ENCODE measurements around the gene UCP2. TPM values are rescaled to one million over a fixed set of nuclear protein-coding genes. Genes with fewer than 3 reads are reported as not detected.

UCP2 gene
- total and polyA plus RNA-seq, 8 donors: 15.2 to 111 (median 45.6) TPM

DNA sequence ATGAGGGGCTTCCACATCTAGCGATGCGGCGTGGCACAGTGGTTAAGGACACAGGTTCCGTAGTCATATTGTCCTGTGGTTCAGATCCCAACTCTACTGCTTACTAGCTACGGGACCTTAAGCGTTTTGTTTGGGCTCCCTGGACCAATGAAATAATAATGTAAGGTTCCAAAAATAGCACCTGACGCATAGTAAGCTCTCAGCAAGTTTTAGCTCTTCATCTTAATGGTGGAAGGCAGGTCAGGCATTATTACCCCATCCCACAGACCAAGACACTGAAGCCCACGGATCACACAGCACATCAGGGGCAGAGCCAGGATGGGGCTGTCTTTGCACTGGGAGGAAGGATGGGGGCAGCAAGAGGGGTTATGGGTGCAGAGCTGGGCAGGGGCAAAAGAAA, 18.8 kb downstream of the UCP2 start:
- TF ChIP-seq POLR2AphosphoS5 (IDR thresholded peaks at IDR 0.05): no peak
- no peak for TF ChIP-seq EP300 (IDR thresholded peaks at IDR 0.05)
- Histone ChIP-seq H3K36me3 (no peaks in the 10 kb centered on the region), H3K4me1 (peaks cover 0 to 13% (median 11%) of the 10 kb centered on the region in 4 donors), H3K9me3 (no peaks in the 10 kb centered on the region), H3K27me3 (peaks cover 0 to under 1% (median 0%) of the 10 kb centered on the region in 3 donors), H3K4me3 (no peak overlapping the region), H3K27ac (no peak overlapping the region)
- 69 to 85% (median 75%) methylated on average over 8 of the region's 8 CpGs for WGBS, 5 donors
- no peak for DNase-seq
- intact Hi-C loops (cut with DNase I; ENCODE audit: low total_unique reads): no loop called here

DNA sequence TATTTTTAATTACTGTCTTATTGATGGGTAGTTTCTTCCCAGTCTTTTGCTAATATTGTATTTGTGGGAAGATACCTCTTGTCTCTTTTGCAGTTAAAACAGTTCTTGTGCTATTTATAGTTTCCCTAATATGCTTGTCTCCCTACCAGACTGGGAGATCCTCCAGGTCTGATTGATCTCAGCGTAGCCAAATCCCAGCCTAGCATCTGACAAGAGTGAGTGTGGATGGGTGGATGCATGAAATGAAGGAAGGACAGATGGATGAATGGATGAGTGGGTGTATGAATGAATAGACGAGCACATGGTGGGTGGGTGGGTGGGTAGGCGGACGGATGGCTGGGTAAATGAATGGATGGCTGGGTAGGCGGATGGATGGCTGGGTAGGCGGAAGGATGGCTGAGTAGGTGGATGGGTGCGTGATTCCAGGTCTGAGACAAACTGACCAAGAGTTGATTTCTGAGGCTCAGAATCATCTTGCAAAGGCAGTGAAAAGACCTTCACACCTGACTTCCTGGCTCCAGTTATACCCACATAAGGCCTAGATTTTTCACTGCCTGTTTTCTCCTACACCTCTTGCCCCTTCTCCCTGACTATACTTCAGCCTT, 20.4 kb downstream of the UCP2 start:
- peaks cover 0 to 14% (median 5%) of the 10 kb centered on the region in 3 donors for H3K27me3 ChIP-seq
- peaks cover 0 to 13% (median 11%) of the 10 kb centered on the region in 4 donors for H3K4me1 ChIP-seq
- 69 to 87% (median 80%) methylated on average over 7 of the region's 7 CpGs for WGBS, 5 donors
- intact Hi-C loops (cut with DNase I; ENCODE audit: low total_unique reads): no loop called here
- no peak for DNase-seq
- H3K27ac ChIP-seq: no peak overlapping the region
- TF ChIP-seq POLR2A (IDR thresholded peaks at IDR 0.05): no peak
- no peak for TF ChIP-seq EP300 (IDR thresholded peaks at IDR 0.05)
- TF ChIP-seq, protein P1, sequence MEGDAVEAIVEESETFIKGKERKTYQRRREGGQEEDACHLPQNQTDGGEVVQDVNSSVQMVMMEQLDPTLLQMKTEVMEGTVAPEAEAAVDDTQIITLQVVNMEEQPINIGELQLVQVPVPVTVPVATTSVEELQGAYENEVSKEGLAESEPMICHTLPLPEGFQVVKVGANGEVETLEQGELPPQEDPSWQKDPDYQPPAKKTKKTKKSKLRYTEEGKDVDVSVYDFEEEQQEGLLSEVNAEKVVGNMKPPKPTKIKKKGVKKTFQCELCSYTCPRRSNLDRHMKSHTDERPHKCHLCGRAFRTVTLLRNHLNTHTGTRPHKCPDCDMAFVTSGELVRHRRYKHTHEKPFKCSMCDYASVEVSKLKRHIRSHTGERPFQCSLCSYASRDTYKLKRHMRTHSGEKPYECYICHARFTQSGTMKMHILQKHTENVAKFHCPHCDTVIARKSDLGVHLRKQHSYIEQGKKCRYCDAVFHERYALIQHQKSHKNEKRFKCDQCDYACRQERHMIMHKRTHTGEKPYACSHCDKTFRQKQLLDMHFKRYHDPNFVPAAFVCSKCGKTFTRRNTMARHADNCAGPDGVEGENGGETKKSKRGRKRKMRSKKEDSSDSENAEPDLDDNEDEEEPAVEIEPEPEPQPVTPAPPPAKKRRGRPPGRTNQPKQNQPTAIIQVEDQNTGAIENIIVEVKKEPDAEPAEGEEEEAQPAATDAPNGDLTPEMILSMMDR (IDR thresholded peaks at IDR 0.05): no peak
- no peak for TF ChIP-seq POLR2AphosphoS5 (IDR thresholded peaks at IDR 0.05)
- no peaks in the 10 kb centered on the region for H3K36me3 ChIP-seq
- no peaks in the 10 kb centered on the region for H3K9me3 ChIP-seq
- H3K4me3 ChIP-seq: no peak overlapping the region

DNA sequence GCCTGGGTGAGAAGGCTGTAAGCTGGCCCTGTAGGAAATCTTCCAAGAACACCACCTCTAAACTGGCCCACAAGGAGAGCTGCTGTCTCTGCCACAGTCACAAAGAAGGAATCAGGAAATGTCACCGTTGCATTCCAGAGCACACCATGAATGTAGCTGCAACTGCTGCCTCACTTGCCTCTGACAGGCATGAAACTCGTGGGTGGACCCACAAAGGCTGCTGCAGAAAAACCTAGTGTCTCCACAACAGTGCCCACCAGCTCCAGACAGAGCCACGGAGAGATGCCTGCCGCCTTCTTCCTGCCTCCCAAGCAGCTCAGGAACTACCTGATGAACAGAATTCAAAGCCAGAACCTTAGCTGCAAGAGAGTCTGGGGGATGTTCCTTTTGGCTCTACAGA, 21.3 kb downstream of the UCP2 start:
- Histone ChIP-seq H3K27me3 (peaks cover 0 to 18% (median 5%) of the 10 kb centered on the region in 3 donors), H3K4me1 (peaks cover 0 to 13% (median 11%) of the 10 kb centered on the region in 4 donors), H3K4me3 (no peak overlapping the region), H3K36me3 (no peaks in the 10 kb centered on the region), H3K9me3 (no peaks in the 10 kb centered on the region), H3K27ac (no peak overlapping the region)
- TF ChIP-seq POLR2AphosphoS5 (IDR thresholded peaks at IDR 0.05) (no peak), EP300 (IDR thresholded peaks at IDR 0.05) (no peak), POLR2A (IDR thresholded peaks at IDR 0.05) (no peak)
- TF ChIP-seq, protein P1 (IDR thresholded peaks at IDR 0.05): no peak
- no peak for DNase-seq
- intact Hi-C loops (cut with DNase I; ENCODE audit: low total_unique reads): no loop called here
- 59 to 66% (median 65%) methylated on average over 4 of the region's 4 CpGs for whole genome bisulfite sequencing, 5 donors

DNA sequence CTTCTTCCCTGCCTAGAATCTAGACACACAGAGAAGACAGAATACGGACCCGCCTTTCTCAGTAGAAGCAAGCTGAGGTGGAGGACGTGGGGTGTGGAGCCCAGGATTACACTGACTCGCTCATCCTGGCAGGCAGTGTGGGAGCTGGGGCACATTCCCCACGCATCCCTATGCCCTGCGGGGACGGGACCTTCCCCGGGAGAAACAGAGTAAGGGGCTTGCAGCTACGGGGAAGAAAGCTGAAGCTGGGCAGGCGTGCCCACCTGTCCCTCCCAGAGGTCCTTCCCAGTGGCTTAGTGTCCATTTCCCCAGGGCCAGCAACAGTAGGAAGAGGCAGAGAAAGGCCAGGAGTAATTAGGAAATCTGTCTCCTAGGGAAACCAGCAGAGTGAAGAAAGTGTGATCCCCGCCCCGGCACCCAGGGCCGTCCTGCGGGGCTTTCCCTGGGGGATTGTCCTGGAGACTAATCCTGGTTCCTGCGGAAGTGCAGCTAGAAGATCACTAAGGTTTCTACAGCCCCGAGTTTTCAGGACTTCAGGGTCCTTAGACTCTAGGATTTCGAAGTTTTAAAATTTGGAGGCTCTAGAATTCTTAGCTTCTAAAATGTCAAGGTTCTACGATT, 24.0 kb downstream of the UCP2 start:
- no peak for TF ChIP-seq EP300 (IDR thresholded peaks at IDR 0.05)
- TF ChIP-seq, protein P1 (IDR thresholded peaks at IDR 0.05): no peak
- TF ChIP-seq POLR2A (IDR thresholded peaks at IDR 0.05): no peak
- H3K4me1 ChIP-seq: peaks cover 0 to 5% (median 0%) of the 10 kb centered on the region in 4 donors
- no peak overlapping the region for H3K4me3 ChIP-seq
- 81 to 86% (median 84%) methylated on average over 16 to 18 of the region's 18 CpGs for WGBS, 5 donors
- no peak overlapping the region for H3K27ac ChIP-seq
- no peaks in the 10 kb centered on the region for H3K9me3 ChIP-seq
- H3K27me3 ChIP-seq: peaks cover 0 to 27% (median 5%) of the 10 kb centered on the region in 3 donors
- intact Hi-C loops (cut with DNase I; ENCODE audit: low total_unique reads): no loop called here
- no peak for DNase-seq
- H3K36me3 ChIP-seq: no peaks in the 10 kb centered on the region
